A549 (cell line): ENCODE data around the gene EVPLL. TPM values are rescaled to one million over a fixed set of nuclear protein-coding genes. Genes with fewer than 3 reads are reported as not detected.
A peak's percentile ranks its signal among the peaks of the same experiment; 100 is the strongest.

ENCODE experiments used
- ATAC-seq, 2 experiments: fragments of 200-7000 bp in 1 of 2; fragments of >200 bp in 1 of 2; cut with Nextera tagmentation in 1 of 2; cut with Tn5 transposase in 1 of 2; 3 replicates each; pipeline versions ENCODE4 v1.8.0 to v1.9.1; 2018 to 2020; ENCODE audit warnings: mild to moderate bottlenecking in 1 of 2, moderate library complexity in 1 of 2
- CTCF ChIA-PET: fragments of 300-600 bp; sonication (Branson Sonifier 250); formaldehyde crosslinking; extraction: SDS; loops from one replicate; lab custom pipeline; 2021; ENCODE audit warnings: antibody characterized with exemption, inconsistent platforms; lab: Yijun Ruan, JAX
- POLR2A ChIA-PET: fragments of 350-600 bp; formaldehyde crosslinking; extraction: SDS; loops from one replicate; lab custom pipeline; 2021; ENCODE audit warnings: antibody characterized with exemption, inconsistent platforms; lab: Yijun Ruan, JAX
- DNase-seq, 2 experiments: peaks; one replicate each; pipeline versions ENCODE4 v3.0.0 to v3.0.0-alpha.2; 2011 to 2016; ENCODE audit warnings: low read depth in 1 of 2, low spot score in 1 of 2
- FAIRE-seq: peaks from 2 replicates; lab custom pipeline; 2011; peaks lifted over from hg19 to GRCh38; lab: Jason Lieb, UNC
- H3K27ac ChIP-seq, 2 experiments: fragments of >200 bp; sonication (Bioruptor Twin); formaldehyde crosslinking; 3 replicates each; pipeline ENCODE4 v1.5.1; 2016 to 2017
- H3K4me1 ChIP-seq: fragments of >200 bp; sonication (Bioruptor Twin); formaldehyde crosslinking; 3 replicates; pipeline ENCODE4 v1.6.1; 2016
- H3K4me2 ChIP-seq: fragments of >200 bp; sonication (Bioruptor Twin); formaldehyde crosslinking; 3 replicates; pipeline ENCODE4 v1.6.1; 2016
- H3K4me3 ChIP-seq: fragments of >200 bp; sonication (Bioruptor Twin); formaldehyde crosslinking; 3 replicates; pipeline ENCODE4 v1.5.1; 2016
- H3K9me3 ChIP-seq: fragments of >200 bp; sonication (Bioruptor Twin); formaldehyde crosslinking; 3 replicates; pipeline ENCODE4 v1.6.1; 2016
- BHLHE40 ChIP-seq: IDR thresholded peaks from 2 replicates; pipeline ENCODE4 v1.6.1; 2012; ENCODE audit warnings: low read depth, low read length, inconsistent platforms
- CBX2 ChIP-seq: fragments of 200-600 bp; sonication (generic); IDR thresholded peaks from 2 replicates; pipeline ENCODE4 v1.6.1; 2016; ENCODE audit warnings: low read depth, mild to moderate bottlenecking, borderline replicate concordance
- CBX8 ChIP-seq: fragments of 200-600 bp; sonication (generic); IDR thresholded peaks from 2 replicates; pipeline ENCODE4 v1.6.1; 2016
- CEBPB ChIP-seq, 2 experiments: fragments of >200 bp in 1 of 2; sonication (Bioruptor Twin) in 1 of 2; formaldehyde crosslinking in 1 of 2; IDR thresholded peaks; 2 replicates each; pipeline ENCODE4 v1.6.1; 2012 to 2016
- CHD2 ChIP-seq: fragments of 150-350 bp; IDR thresholded peaks from 2 replicates; pipeline ENCODE4 v1.6.1; 2014; ENCODE audit warnings: low read length; ENCODE audit not compliant: partially characterized antibody
- EHF ChIP-seq: fragments of 250-450 bp; sonication (Bioruptor Pico); IDR thresholded peaks from 2 replicates; pipeline ENCODE4 v1.5.0; 2020; ENCODE audit warnings: mild to moderate bottlenecking
- EHMT2 ChIP-seq: fragments of 200-600 bp; sonication (generic); IDR thresholded peaks from 2 replicates; pipeline ENCODE4 v1.6.1; 2016; ENCODE audit warnings: antibody characterized with exemption, low read depth, mild to moderate bottlenecking, moderate library complexity
- FOSL2 ChIP-seq, 2 experiments: fragments of 450-650 bp in 1 of 2; fragments of >200 bp in 1 of 2; sonication (Bioruptor Twin) in 1 of 2; formaldehyde crosslinking; IDR thresholded peaks; 2 replicates each; pipeline versions ENCODE4 v1.5.0 to v1.6.1; 2016 to 2020; ENCODE audit warnings: mild to moderate bottlenecking in 1 of 2, moderate library complexity in 1 of 2
- FOXS1 ChIP-seq: fragments of 250-450 bp; sonication (Bioruptor Pico); IDR thresholded peaks from 2 replicates; pipeline ENCODE4 v1.5.0; 2020; ENCODE audit warnings: mild to moderate bottlenecking, moderate library complexity
- JUN ChIP-seq, 2 experiments: fragments of >200 bp; sonication (Bioruptor Twin); formaldehyde crosslinking; IDR thresholded peaks; 2 replicates in 1 of 2; 3 replicates in 1 of 2; pipeline ENCODE4 v1.6.1; 2016 to 2017
- JUNB ChIP-seq: fragments of >200 bp; sonication (Bioruptor Twin); formaldehyde crosslinking; IDR thresholded peaks from 2 replicates; pipeline ENCODE4 v1.6.1; 2016
- MAFK ChIP-seq: fragments of 450-650 bp; IDR thresholded peaks from 2 replicates; pipeline ENCODE4 v1.6.1; 2014; ENCODE audit not compliant: partially characterized antibody
- MAZ ChIP-seq: fragments of 150-350 bp; IDR thresholded peaks from 2 replicates; pipeline ENCODE4 v1.6.1; 2014; ENCODE audit warnings: antibody characterized with exemption, low read depth, low read length, borderline replicate concordance
- MYC ChIP-seq: IDR thresholded peaks from 2 replicates; pipeline ENCODE4 v1.6.1; 2012; ENCODE audit warnings: mild to moderate bottlenecking, inconsistent platforms, low read length, improper control_type of control experiment, borderline replicate concordance
- NFE2L2 ChIP-seq: fragments of 150-350 bp; conservative IDR thresholded peaks from 2 replicates; pipeline ENCODE4 v1.6.1; 2014; ENCODE audit warnings: low read length
- NR3C1 ChIP-seq: fragments of >200 bp; sonication (Bioruptor Twin); formaldehyde crosslinking; IDR thresholded peaks from 3 replicates; pipeline ENCODE4 v1.6.1; 2017
- PHF8 ChIP-seq: fragments of 200-600 bp; sonication (generic); IDR thresholded peaks from 2 replicates; pipeline ENCODE4 v1.6.1; 2016; ENCODE audit warnings: low read depth, mild to moderate bottlenecking, antibody characterized with exemption, moderate library complexity, borderline replicate concordance
- POLR2AphosphoS2 ChIP-seq: conservative IDR thresholded peaks from 2 replicates; pipeline ENCODE4 v1.6.1; 2012; ENCODE audit warnings: low read length, improper control_type of control experiment, inconsistent platforms
- RAD21 ChIP-seq, 2 experiments: fragments of >200 bp in 1 of 2; sonication (Bioruptor Twin) in 1 of 2; formaldehyde crosslinking in 1 of 2; IDR thresholded peaks in 1 of 2; conservative IDR thresholded peaks in 1 of 2; 2 replicates in 1 of 2; 3 replicates in 1 of 2; pipeline ENCODE4 v1.6.1; 2012 to 2018; ENCODE audit warnings: inconsistent platforms in 1 of 2
- RCOR1 ChIP-seq: fragments of 150-350 bp; IDR thresholded peaks from 2 replicates; pipeline ENCODE4 v1.6.1; 2014; ENCODE audit warnings: antibody characterized with exemption, low read length, low read depth
- RFX5 ChIP-seq: fragments of 450-650 bp; IDR thresholded peaks from 2 replicates; pipeline ENCODE4 v1.7.1; 2014; ENCODE audit warnings: antibody characterized with exemption, mild to moderate bottlenecking, moderate library complexity
- RNF2 ChIP-seq: fragments of 200-600 bp; sonication (generic); IDR thresholded peaks from 2 replicates; pipeline ENCODE4 v1.6.1; 2016; ENCODE audit warnings: low read depth, mild to moderate bottlenecking, antibody characterized with exemption, moderate library complexity, borderline replicate concordance
- SMC3 ChIP-seq: fragments of >200 bp; sonication (Bioruptor Twin); formaldehyde crosslinking; IDR thresholded peaks from 3 replicates; pipeline ENCODE4 v1.6.1; 2018; ENCODE audit warnings: inconsistent platforms
- ZC3H11A ChIP-seq: fragments of 450-650 bp; IDR thresholded peaks from 2 replicates; pipeline ENCODE4 v1.6.1; 2014; ENCODE audit warnings: antibody characterized with exemption, mild to moderate bottlenecking
- ZFP36 ChIP-seq: fragments of 450-650 bp; IDR thresholded peaks from 2 replicates; pipeline ENCODE4 v1.6.1; 2014; ENCODE audit warnings: borderline replicate concordance; ENCODE audit not compliant: partially characterized antibody
- ZSCAN20 ChIP-seq: fragments of 250-450 bp; sonication (Bioruptor Pico); IDR thresholded peaks from 2 replicates; pipeline ENCODE4 v1.8.0; 2022; ENCODE audit warnings: mild to moderate bottlenecking, moderate library complexity
- WGBS: methylation state at CpG from one replicate; pipeline ENCODE4 v1.1.6; 2017; ENCODE audit errors: missing lambda C conversion rate; 5-methylcytosine and 5-hydroxymethylcytosine counted together
- polyA plus RNA-seq, 4 experiments: library from polyadenylated mRNA; depleted of rRNA in 3 of 4; stranded (reverse); fragments of >200 nt; fragmentation: RNase III in 1 of 4; extraction: RNeasy Plus Mini Kit Qiagen cat#74134 plus additional on column Dnase treatment in 1 of 4; gene quantifications; 2 replicates in 3 of 4; 3 replicates in 1 of 4; pipeline ENCODE4 v1.2.3, GENCODE V29; 2011 to 2017
- TF ChIP-seq, protein P1 (sequence below): IDR thresholded peaks from 2 replicates; pipeline ENCODE4 v1.6.1; 2012
- TF ChIP-seq, protein P2 (sequence below): IDR thresholded peaks from 2 replicates; pipeline ENCODE4 v1.6.1; 2012
- TF ChIP-seq, protein P3 (sequence below): fragments of 450-650 bp; IDR thresholded peaks from 2 replicates; pipeline ENCODE4 v1.6.1; 2014; ENCODE audit warnings: antibody characterized with exemption
- TF ChIP-seq, protein P4 (sequence below): fragments of 250-450 bp; sonication (Bioruptor Pico); IDR thresholded peaks from 2 replicates; pipeline ENCODE4 v1.5.0; 2021; ENCODE audit warnings: mild to moderate bottlenecking, moderate library complexity, borderline replicate concordance
- TF ChIP-seq, protein P5 (sequence below): fragments of >200 bp; sonication (Bioruptor Twin); formaldehyde crosslinking; IDR thresholded peaks from 2 replicates; pipeline ENCODE4 v1.6.1; 2016
- TF ChIP-seq, protein P6 (sequence below): IDR thresholded peaks from 2 replicates; pipeline ENCODE4 v1.6.1; 2012; ENCODE audit warnings: low read depth, borderline replicate concordance

EVPLL gene
- polyA plus RNA-seq, 2 of the 4 experiments (the other 2 are of a cell fraction): 0.05 TPM; not detected in 1

DNA sequence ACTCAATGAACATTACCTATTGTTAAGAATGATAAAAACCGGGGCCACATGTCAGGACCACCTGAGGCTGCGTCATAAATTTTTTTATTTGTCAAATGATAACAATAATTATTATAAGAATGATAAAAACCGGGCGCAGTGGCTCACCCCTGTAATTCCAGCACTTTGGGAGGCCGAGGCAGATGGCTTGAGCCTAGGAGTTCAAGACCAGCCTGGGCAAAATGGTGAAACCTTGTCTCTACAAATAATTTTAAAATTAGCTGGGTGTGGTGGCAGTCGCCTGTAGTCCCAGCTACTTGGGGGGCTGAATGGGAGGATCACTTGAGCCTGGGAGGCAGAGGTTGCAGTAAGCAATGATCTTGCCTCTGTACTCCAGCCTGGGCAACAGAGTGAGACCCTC, 13.4 kb upstream of the EVPLL start:
- no peak for FAIRE-seq
- H3K9me3 ChIP-seq: no peaks in the 10 kb centered on the region
- CTCF ChIA-PET: interaction anchor here (0.9 kb wide), 1 partner anchor 20 kb away, joined by 3 read pairs; no protein-coding TSS in a partner anchor
- H3K4me1 ChIP-seq: peaks cover 8% of the 10 kb centered on the region
- no peak for ATAC-seq
- WGBS: 77% methylated on average over 6 of the region's 6 CpGs
- POLR2A ChIA-PET: interaction anchor here (1.2 kb wide), 1 partner anchor 11 kb away, joined by 3 read pairs; no protein-coding TSS in a partner anchor
- H3K27ac ChIP-seq: no peak overlapping the region; a peak in 1 of 6 replicates
- TF ChIP-seq NR3C1 (no peak), JUN (IDR thresholded peaks at IDR 0.05) (no peak), CBX2 (no peak), RCOR1 (no peak), CHD2 (no peak), MAZ (no peak), FOXS1 (CRISPR knock-in tag) (no peak), MAFK (no peak), EHMT2 (no peak), CBX8 (no peak), FOSL2 (IDR thresholded peaks at IDR 0.05) (no peak), FOSL2 (CRISPR knock-in tag; IDR thresholded peaks at IDR 0.05) (no peak), RFX5 (no peak), ZSCAN20 (CRISPR knock-in tag) (no peak), RAD21 (conservative IDR thresholded peaks at IDR 0.05 in 1 of 2, IDR thresholded peaks at IDR 0.05 in 1 of 2) (no peak), ZC3H11A (no peak)
- TF ChIP-seq, protein P1, sequence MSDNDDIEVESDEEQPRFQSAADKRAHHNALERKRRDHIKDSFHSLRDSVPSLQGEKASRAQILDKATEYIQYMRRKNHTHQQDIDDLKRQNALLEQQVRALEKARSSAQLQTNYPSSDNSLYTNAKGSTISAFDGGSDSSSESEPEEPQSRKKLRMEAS: no peak
- TF ChIP-seq, protein P2, sequence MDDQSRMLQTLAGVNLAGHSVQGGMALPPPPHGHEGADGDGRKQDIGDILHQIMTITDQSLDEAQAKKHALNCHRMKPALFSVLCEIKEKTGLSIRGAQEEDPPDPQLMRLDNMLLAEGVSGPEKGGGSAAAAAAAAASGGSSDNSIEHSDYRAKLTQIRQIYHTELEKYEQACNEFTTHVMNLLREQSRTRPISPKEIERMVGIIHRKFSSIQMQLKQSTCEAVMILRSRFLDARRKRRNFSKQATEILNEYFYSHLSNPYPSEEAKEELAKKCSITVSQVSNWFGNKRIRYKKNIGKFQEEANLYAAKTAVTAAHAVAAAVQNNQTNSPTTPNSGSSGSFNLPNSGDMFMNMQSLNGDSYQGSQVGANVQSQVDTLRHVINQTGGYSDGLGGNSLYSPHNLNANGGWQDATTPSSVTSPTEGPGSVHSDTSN: no peak
- TF ChIP-seq, protein P3, sequence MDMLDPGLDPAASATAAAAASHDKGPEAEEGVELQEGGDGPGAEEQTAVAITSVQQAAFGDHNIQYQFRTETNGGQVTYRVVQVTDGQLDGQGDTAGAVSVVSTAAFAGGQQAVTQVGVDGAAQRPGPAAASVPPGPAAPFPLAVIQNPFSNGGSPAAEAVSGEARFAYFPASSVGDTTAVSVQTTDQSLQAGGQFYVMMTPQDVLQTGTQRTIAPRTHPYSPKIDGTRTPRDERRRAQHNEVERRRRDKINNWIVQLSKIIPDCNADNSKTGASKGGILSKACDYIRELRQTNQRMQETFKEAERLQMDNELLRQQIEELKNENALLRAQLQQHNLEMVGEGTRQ: no peak
- H3K4me2 ChIP-seq: peak overlapping the region; percentile 74
- no peak for DNase-seq
- H3K4me3 ChIP-seq: no peak overlapping the region

DNA sequence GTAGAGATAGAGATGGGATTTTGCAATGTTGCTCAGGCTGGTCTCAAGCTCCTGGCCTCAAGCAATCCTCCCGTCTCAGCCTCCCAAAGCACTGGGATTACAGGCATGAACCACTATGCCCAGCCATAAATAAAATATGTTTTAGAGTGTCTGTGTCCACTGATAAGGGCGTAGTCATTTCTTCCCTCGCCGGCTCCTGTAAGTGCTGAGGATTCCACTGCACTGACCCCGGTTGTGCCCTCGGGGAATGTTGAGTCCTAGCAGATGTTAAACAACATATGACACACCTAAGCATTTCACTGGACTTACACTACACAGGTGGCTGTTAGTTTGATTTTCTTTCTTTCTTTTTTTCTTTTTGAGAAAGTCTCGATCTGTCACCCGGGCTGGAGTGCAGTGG, 8.6 kb upstream of the EVPLL start:
- CTCF ChIA-PET: interaction anchor here (1.4 kb wide), 1 partner anchor 8 kb away, joined by 3 read pairs; the partner anchor contains the start of gene EVPLL
- no peak for DNase-seq
- no peak for TF ChIP-seq SMC3
- TF ChIP-seq EHF: no peak
- no peak for TF ChIP-seq ZFP36
- TF ChIP-seq NFE2L2: no peak
- TF ChIP-seq, protein P3: no peak
- TF ChIP-seq ZSCAN20 (CRISPR knock-in tag): no peak
- no peak for TF ChIP-seq ZC3H11A
- TF ChIP-seq, protein P4, sequence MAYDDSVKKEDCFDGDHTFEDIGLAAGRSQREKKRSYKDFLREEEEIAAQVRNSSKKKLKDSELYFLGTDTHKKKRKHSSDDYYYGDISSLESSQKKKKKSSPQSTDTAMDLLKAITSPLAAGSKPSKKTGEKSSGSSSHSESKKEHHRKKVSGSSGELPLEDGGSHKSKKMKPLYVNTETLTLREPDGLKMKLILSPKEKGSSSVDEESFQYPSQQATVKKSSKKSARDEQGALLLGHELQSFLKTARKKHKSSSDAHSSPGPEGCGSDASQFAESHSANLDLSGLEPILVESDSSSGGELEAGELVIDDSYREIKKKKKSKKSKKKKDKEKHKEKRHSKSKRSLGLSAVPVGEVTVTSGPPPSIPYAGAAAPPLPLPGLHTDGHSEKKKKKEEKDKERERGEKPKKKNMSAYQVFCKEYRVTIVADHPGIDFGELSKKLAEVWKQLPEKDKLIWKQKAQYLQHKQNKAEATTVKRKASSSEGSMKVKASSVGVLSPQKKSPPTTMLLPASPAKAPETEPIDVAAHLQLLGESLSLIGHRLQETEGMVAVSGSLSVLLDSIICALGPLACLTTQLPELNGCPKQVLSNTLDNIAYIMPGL (CRISPR knock-in tag): no peak
- no peak for TF ChIP-seq POLR2AphosphoS2
- no peak for TF ChIP-seq RNF2
- no peak for TF ChIP-seq MYC
- TF ChIP-seq, protein P5, sequence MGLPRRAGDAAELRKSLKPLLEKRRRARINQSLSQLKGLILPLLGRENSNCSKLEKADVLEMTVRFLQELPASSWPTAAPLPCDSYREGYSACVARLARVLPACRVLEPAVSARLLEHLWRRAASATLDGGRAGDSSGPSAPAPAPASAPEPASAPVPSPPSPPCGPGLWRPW: no peak
- no peak for TF ChIP-seq PHF8
- no peak for TF ChIP-seq CEBPB (IDR thresholded peaks at IDR 0.05)
- TF ChIP-seq BHLHE40: no peak
- TF ChIP-seq JUNB: no peak
- TF ChIP-seq, protein P6, sequence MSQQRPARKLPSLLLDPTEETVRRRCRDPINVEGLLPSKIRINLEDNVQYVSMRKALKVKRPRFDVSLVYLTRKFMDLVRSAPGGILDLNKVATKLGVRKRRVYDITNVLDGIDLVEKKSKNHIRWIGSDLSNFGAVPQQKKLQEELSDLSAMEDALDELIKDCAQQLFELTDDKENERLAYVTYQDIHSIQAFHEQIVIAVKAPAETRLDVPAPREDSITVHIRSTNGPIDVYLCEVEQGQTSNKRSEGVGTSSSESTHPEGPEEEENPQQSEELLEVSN: no peak

More for the DNA sequence above, 8.6 kb upstream of the EVPLL start:
- POLR2A ChIA-PET: no interaction called here
- Histone ChIP-seq H3K9me3 (no peaks in the 10 kb centered on the region), H3K4me1 (0 out of 3 replicates have a peak, but pooled peaks cover 3% of the 10 kb centered on the region), H3K27ac (no peak overlapping the region), H3K4me2 (no peak overlapping the region), H3K4me3 (no peak overlapping the region)
- WGBS: 73% methylated on average over 8 of the region's 8 CpGs
- FAIRE-seq (no peak), ATAC-seq (no peak)
